H1 (cell line): ENCODE data around the gene FNDC10. TPM values are rescaled to one million over a fixed set of nuclear protein-coding genes. Genes with fewer than 3 reads are reported as not detected.
"Not testable (repeated sequence)": the region's sequence is repeated elsewhere in the genome, so short reads cannot be mapped to it uniquely, and the experiment has no call there.

Source experiments
- CTCF ChIA-PET: fragments of 300-600 bp; sonication (Branson Sonifier 250); formaldehyde crosslinking; loops from one replicate; lab custom pipeline; 2021; ENCODE audit not compliant: partially characterized antibody; lab: Charles Lee
- POLR2A ChIA-PET: fragments of 300-600 bp; sonication (Branson Sonifier 250); formaldehyde crosslinking; loops from one replicate; lab custom pipeline; 2021; ENCODE audit warnings: inconsistent platforms; ENCODE audit not compliant: partially characterized antibody; lab: Charles Lee
- DNase-seq, 2 experiments: peaks; one replicate each; pipeline versions ENCODE4 v3.0.0 to v3.0.0-alpha.2; 2010 to 2022; ENCODE audit warnings: low spot score in 2 of 2, low read depth in 1 of 2, mixed read lengths in 1 of 2
- FAIRE-seq: peaks from 2 replicates; lab custom pipeline; 2011; peaks lifted over from hg19 to GRCh38; lab: Jason Lieb, UNC
- H2AFZ ChIP-seq: 2 replicates; pipeline ENCODE4 v1.8.1; 2012; ENCODE audit warnings: low read length, inconsistent platforms
- H2AK5ac ChIP-seq: 2 replicates; pipeline ENCODE4 v1.6.1; 2013; ENCODE audit warnings: low read depth, low read length
- H2BK120ac ChIP-seq: replicated peaks from 2 replicates; pipeline ENCODE3; 2013; ENCODE audit warnings: low read depth, low read length, inconsistent platforms
- H2BK12ac ChIP-seq: 2 replicates; pipeline ENCODE4 v1.6.1; 2013; ENCODE audit warnings: low read depth, low read length
- H2BK15ac ChIP-seq: 2 replicates; pipeline ENCODE4 v1.6.1; 2013; ENCODE audit warnings: low read length
- H2BK20ac ChIP-seq: 2 replicates; pipeline ENCODE4 v1.6.1; 2013; ENCODE audit warnings: low read length
- H2BK5ac ChIP-seq: 2 replicates; pipeline ENCODE4 v1.6.1; 2013; ENCODE audit warnings: low read depth, low read length
- H3K14ac ChIP-seq: 2 replicates; pipeline ENCODE4 v1.6.1; 2013; ENCODE audit warnings: inconsistent platforms; ENCODE audit not compliant: insufficient read length
- H3K18ac ChIP-seq: 2 replicates; pipeline ENCODE4 v1.6.1; 2013; ENCODE audit warnings: low read length; ENCODE audit errors: extremely low read depth
- H3K23ac ChIP-seq: 2 replicates; pipeline ENCODE4 v1.6.1; 2013; ENCODE audit warnings: inconsistent platforms; ENCODE audit not compliant: insufficient read length
- H3K23me2 ChIP-seq: 2 replicates; pipeline ENCODE4 v1.6.1; 2013; ENCODE audit warnings: low read depth, low read length
- H3K27ac ChIP-seq: 2 replicates; pipeline ENCODE4 v1.6.1; 2011; ENCODE audit warnings: low read depth, low read length, inconsistent platforms
- H3K27me3 ChIP-seq, 4 experiments: replicated peaks in 1 of 4; 1 replicate in 1 of 4; 2 replicates in 3 of 4; pipeline versions ENCODE4 v1.6.1 to v1.8.1; 2011 to 2013; ENCODE audit warnings: low read length in 3 of 4, mild to moderate bottlenecking in 3 of 4, inconsistent platforms in 2 of 4, mixed read lengths in 2 of 4, moderate library complexity in 1 of 4; ENCODE audit not compliant: control insufficient read depth in 3 of 4, insufficient read depth in 3 of 4; ENCODE audit errors: extremely low read depth in 1 of 4
- H3K36me3 ChIP-seq, 4 experiments: 2 replicates each; pipeline versions ENCODE4 v1.6.1 to v1.8.1; 2011 to 2013; ENCODE audit warnings: mild to moderate bottlenecking in 4 of 4, low read length in 3 of 4, moderate library complexity in 2 of 4, control low read depth in 1 of 4, inconsistent platforms in 1 of 4; ENCODE audit not compliant: insufficient read depth in 4 of 4, control insufficient read depth in 2 of 4
- H3K4ac ChIP-seq: replicated peaks from 2 replicates; pipeline ENCODE3; 2013; ENCODE audit warnings: low read length, low read depth, mixed read lengths, inconsistent platforms; ENCODE audit not compliant: insufficient read length
- H3K4me1 ChIP-seq, 4 experiments: replicated peaks in 1 of 4; 1 replicate in 1 of 4; 2 replicates in 3 of 4; pipeline versions ENCODE4 v1.6.1 to v1.8.1; 2011 to 2013; ENCODE audit warnings: low read length in 3 of 4, inconsistent platforms in 2 of 4, mixed read lengths in 1 of 4; ENCODE audit not compliant: insufficient read depth in 4 of 4, control insufficient read depth in 3 of 4
- H3K4me2 ChIP-seq, 2 experiments: 2 replicates each; pipeline versions ENCODE4 v1.6.1 to v1.8.1; 2011 to 2013; ENCODE audit warnings: low read depth in 2 of 2, low read length in 2 of 2, control low read depth in 1 of 2, inconsistent platforms in 1 of 2, mild to moderate bottlenecking in 1 of 2; ENCODE audit not compliant: insufficient read depth in 1 of 2
- H3K4me3 ChIP-seq, 4 experiments: fragments of 200-600, 300-600 bp in 1 of 4; sonication (generic), shearing (Covaris generic), sonication (Bioruptor Twin) in 1 of 4; 2 replicates each; pipeline versions ENCODE4 v1.5.1 to v1.8.1; 2011 to 2016; ENCODE audit warnings: low read length in 4 of 4, low read depth in 3 of 4, control low read depth in 2 of 4, inconsistent platforms in 2 of 4, mild to moderate bottlenecking in 2 of 4, mixed read lengths in 1 of 4, moderate library complexity in 1 of 4; ENCODE audit not compliant: insufficient read depth in 2 of 4; ENCODE audit errors: extremely low read depth in 1 of 4
- H3K56ac ChIP-seq: replicated peaks from 2 replicates; pipeline ENCODE3; 2013; ENCODE audit warnings: low read depth, mild to moderate bottlenecking, mixed read lengths, low read length, inconsistent platforms; ENCODE audit not compliant: insufficient read length
- H3K79me1 ChIP-seq: 2 replicates; pipeline ENCODE4 v1.6.1; 2013; ENCODE audit warnings: low read depth, low read length, control low read depth
- H3K79me2 ChIP-seq, 2 experiments: 2 replicates each; pipeline versions ENCODE4 v1.6.1 to v1.8.1; 2012 to 2013; ENCODE audit warnings: low read length in 2 of 2, mild to moderate bottlenecking in 2 of 2, inconsistent platforms in 1 of 2; ENCODE audit not compliant: insufficient read depth in 2 of 2, control insufficient read depth in 1 of 2
- H3K9ac ChIP-seq, 4 experiments: replicated peaks in 1 of 4; 1 replicate in 1 of 4; 2 replicates in 3 of 4; pipeline versions ENCODE4 v1.6.1 to v1.8.1; 2011 to 2013; ENCODE audit warnings: low read depth in 3 of 4, low read length in 3 of 4, control low read depth in 2 of 4, mild to moderate bottlenecking in 2 of 4, moderate library complexity in 2 of 4, inconsistent platforms in 1 of 4; ENCODE audit errors: extremely low read depth in 1 of 4
- H3K9me3 ChIP-seq, 2 experiments: 2 replicates each; pipeline versions ENCODE4 v1.6.1 to v1.8.1; 2012 to 2013; ENCODE audit warnings: mild to moderate bottlenecking in 2 of 2, moderate library complexity in 2 of 2, control low read depth in 1 of 2, inconsistent platforms in 1 of 2, low read depth in 1 of 2, low read length in 1 of 2, mixed read lengths in 1 of 2; ENCODE audit not compliant: insufficient read depth in 2 of 2
- H4K20me1 ChIP-seq, 2 experiments: replicated peaks in 1 of 2; 2 replicates each; pipeline versions ENCODE3 to v1.8.1; 2011 to 2013; ENCODE audit warnings: inconsistent platforms in 2 of 2, low read length in 2 of 2, mild to moderate bottlenecking in 1 of 2; ENCODE audit not compliant: insufficient read depth in 2 of 2, control insufficient read depth in 1 of 2
- H4K5ac ChIP-seq: 2 replicates; pipeline ENCODE4 v1.6.1; 2013; ENCODE audit warnings: low read length, low read depth, mixed read lengths, inconsistent platforms; ENCODE audit not compliant: insufficient read length
- H4K8ac ChIP-seq: 2 replicates; pipeline ENCODE4 v1.8.0; 2013; ENCODE audit warnings: mild to moderate bottlenecking, moderate library complexity, low read length, inconsistent platforms; ENCODE audit not compliant: insufficient read depth; ENCODE audit errors: extremely low read depth
- H4K91ac ChIP-seq: replicated peaks from 2 replicates; pipeline ENCODE3; 2013; ENCODE audit warnings: low read length, mixed read lengths, inconsistent platforms; ENCODE audit not compliant: insufficient read length
- WGBS, 2 experiments: shearing (Covaris generic) in 1 of 2; methylation state at CpG; one replicate each; pipeline versions ENCODE4 v1.1.6 to v1.1.7; 2013 to 2015; ENCODE audit warnings: low lambda C conversion rate in 2 of 2, mixed read lengths in 2 of 2, inconsistent platforms in 1 of 2, low coverage in 1 of 2, missing lambda C conversion rate in 1 of 2; ENCODE audit not compliant: insufficient replicate concordance in 2 of 2, insufficient coverage in 1 of 2, insufficient read length in 1 of 2; ENCODE audit errors: extremely low coverage in 1 of 2, missing lambda C conversion rate in 1 of 2; 5-methylcytosine and 5-hydroxymethylcytosine counted together
- polyA plus RNA-seq, 7 experiments: library from polyadenylated mRNA; depleted of rRNA in 3 of 7; stranded (reverse) in 5 of 7; unstranded in 2 of 7; fragments of >200 nt in 5 of 7; fragments of 200-250 nt in 2 of 7; gene quantifications; 1 replicate in 5 of 7; 2 replicates in 1 of 7; 4 replicates in 1 of 7; pipeline versions ENCODE4 v1.2.1 to v1.2.3, GENCODE V29; 2011 to 2013; ENCODE audit warnings: missing spikeins in 2 of 7, mixed read lengths in 2 of 7
- total RNA-seq: library from RNA; stranded (reverse); fragmentation: NEBNext Ultra II Directional; extraction: Animal tissue kit (Norgen Biotek cat#: 25700); gene quantifications from 2 replicates; pipeline ENCODE4 v1.2.1, GENCODE V29; 2021

Gene FNDC10
- total and polyA plus RNA-seq, 2 of the 8 experiments (the other 6 are each of a cell fraction or from before 2014, with no cell fraction given) = 19.0 to 21.8 TPM

GRCh38 chr1:1556961-1557360 is 43.0 kb downstream of the FNDC10 start:
- not testable (repeated sequence) for H3K14ac ChIP-seq, H2BK15ac ChIP-seq, H3K56ac ChIP-seq, H4K8ac ChIP-seq, H2BK120ac ChIP-seq, H3K9me3 ChIP-seq, H2BK20ac ChIP-seq, H3K4me2 ChIP-seq, H2BK12ac ChIP-seq, H3K9ac ChIP-seq, H3K4me3 ChIP-seq, H2AFZ ChIP-seq, H3K4me1 ChIP-seq, H3K4ac ChIP-seq, H4K91ac ChIP-seq, DNase-seq, H2BK5ac ChIP-seq, FAIRE-seq, H3K23ac ChIP-seq, H3K27ac ChIP-seq, H3K79me1 ChIP-seq, H3K23me2 ChIP-seq, H4K5ac ChIP-seq, H3K18ac ChIP-seq, H3K27me3 ChIP-seq, H2AK5ac ChIP-seq
- ChIA-PET POLR2A (interaction anchor here (0.6 to 23.0 kb wide), 5 partner anchors 5 to 614 kb away, joined by 3 to 367 read pairs (median 3); partner anchors contain the start of gene MIB2), CTCF (interaction anchor here (0.6 to 1.8 kb wide), 5 partner anchors 10 to 1632 kb away, joined by 3 to 6 read pairs (median 3); no protein-coding TSS in a partner anchor)
- peaks cover 0 to 12% (median 4%) of the 10 kb centered on the region in 4 experiments; a peak in 4 of 8 replicates for H3K36me3 ChIP-seq
- peaks cover 4 to 23% of the 10 kb centered on the region in 2 experiments for H4K20me1 ChIP-seq
- H3K79me2 ChIP-seq = peaks cover 0 to 13% of the 10 kb centered on the region in 2 experiments; a peak in 1 of 4 replicates
- WGBS, 2 experiments = 97% methylated on average over 11 of the region's 11 CpGs; no CpG with 5 or more reads in 1 of the 2 experiments
